ENCODE measurements around the gene ZNF771. TPM values are rescaled to one million over a fixed set of nuclear protein-coding genes. Genes with fewer than 3 reads are reported as not detected.

Gene ZNF771
- total and polyA plus RNA-seq, 2 donors (not counting 3 experiments of a cell fraction or from before 2014, with no cell fraction given): 11.7 to 16.8 TPM

DNA sequence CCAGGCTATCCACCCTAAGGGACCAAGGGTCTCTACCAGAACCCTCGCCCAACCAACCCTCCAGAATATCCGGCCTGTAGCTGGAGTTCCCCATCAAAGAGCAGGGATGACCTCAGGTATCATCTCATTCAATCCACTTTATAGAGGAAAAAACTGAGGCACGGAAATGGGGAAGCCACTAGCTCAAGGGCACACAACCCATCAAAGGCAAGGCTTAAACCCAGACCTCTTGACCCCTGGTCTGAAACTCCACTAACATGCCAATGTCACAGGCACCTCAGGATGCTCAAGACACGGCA lies 38.7 kb upstream of the ZNF771 start:
- dilution Hi-C loops (cut with MboI; ENCODE audit: extremely low pct_ligation_motif_present, low sequenced_read_pairs): no loop called here

More for the DNA sequence above, 38.7 kb upstream of the ZNF771 start:
- FAIRE-seq: peak; percentile 8
- H3K9ac ChIP-seq (replicated peaks; ENCODE audit: extremely low read depth, insufficient read depth, low read length): peak overlapping the region; percentile 53
- no peaks in the 10 kb centered on the region for H3K9me1 ChIP-seq (replicated peaks; ENCODE audit: control insufficient read depth, extremely low read depth, insufficient read depth, low read length)
- H3K27me3 ChIP-seq (ENCODE audit: control insufficient read depth in 2 of 2, insufficient read depth in 2 of 2, low read length in 2 of 2): no peaks in the 10 kb centered on the region
- peaks cover 6 to 10% of the 10 kb centered on the region in 2 experiments for H3K36me3 ChIP-seq (ENCODE audit: control insufficient read depth in 2 of 2, extremely low read depth in 1 of 2, insufficient read depth in 2 of 2, low read length in 2 of 2)
- H3K9me3 ChIP-seq (replicated peaks; ENCODE audit: control insufficient read depth, insufficient read depth, low read length): no peaks in the 10 kb centered on the region
- DNase-seq (ENCODE audit: low read depth, low spot score): no peak
- ChIA-PET CTCF (interaction anchor here (1.0 to 3.1 kb wide), 3 partner anchors 26 to 277 kb away, joined by 3 to 12 read pairs (median 6); partner anchors contain the start of genes TBX6 and ZNF48), POLR2A (interaction anchor here (0.8 kb wide), 1 partner anchor 27 kb away, joined by 3 read pairs; the partner anchor contains the start of gene ZNF48)
- H3K79me2 ChIP-seq (ENCODE audit: control insufficient read depth, insufficient read depth, low read length): peaks cover 58% of the 10 kb centered on the region
- BruUV-seq (replicated peaks): no TSS peak
- TF ChIP-seq POLR2AphosphoS5 (IDR thresholded peaks at IDR 0.05; ENCODE audit: insufficient read depth, low read depth, low read length) (no peak), GATA2 (IDR thresholded peaks at IDR 0.05; ENCODE audit: insufficient read depth, insufficient read length, low read depth, low read length) (no peak), POLR2A (IDR thresholded peaks at IDR 0.05; ENCODE audit: low read depth, low read length) (no peak), JUN (IDR thresholded peaks at IDR 0.05; ENCODE audit: borderline replicate concordance, insufficient read depth, insufficient read length, low read depth) (no peak), FOS (IDR thresholded peaks at IDR 0.05; ENCODE audit: borderline replicate concordance, insufficient read depth, low read length) (no peak), CTCF (IDR thresholded peaks at IDR 0.05; ENCODE audit: extremely low read depth in 1 of 2, insufficient read depth in 1 of 2, low read depth in 1 of 2, low read length in 2 of 2) (no peak), MYC (IDR thresholded peaks at IDR 0.05; ENCODE audit: low read depth, low read length) (no peak), EZH2 (IDR thresholded peaks at IDR 0.05; ENCODE audit: borderline replicate concordance, low read depth, low read length, severe bottlenecking) (no peak)
- TF ChIP-seq, protein P1, sequence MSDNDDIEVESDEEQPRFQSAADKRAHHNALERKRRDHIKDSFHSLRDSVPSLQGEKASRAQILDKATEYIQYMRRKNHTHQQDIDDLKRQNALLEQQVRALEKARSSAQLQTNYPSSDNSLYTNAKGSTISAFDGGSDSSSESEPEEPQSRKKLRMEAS (IDR thresholded peaks at IDR 0.05; ENCODE audit: insufficient read depth, insufficient read length): no peak
- H3K4me1 ChIP-seq (ENCODE audit: control insufficient read depth, extremely low read depth, insufficient read depth, low read length): peaks cover 24% of the 10 kb centered on the region
- H3K4me2 ChIP-seq (ENCODE audit: insufficient read depth, low read length): peak overlapping the region; percentile 88
- no peaks in the 10 kb centered on the region for H4K20me1 ChIP-seq (replicated peaks; ENCODE audit: control insufficient read depth, extremely low read depth, insufficient read depth, low read length)
- intact Hi-C loops (cut with micrococcal nuclease): no loop called here
- peak overlapping the region; percentile 49 to 83 (median 70) for H3K4me3 ChIP-seq (replicated peaks in 1 of 3; ENCODE audit: insufficient read depth in 1 of 3, low read depth in 1 of 3, low read length in 3 of 3)
- H2AFZ ChIP-seq (ENCODE audit: low read depth, low read length): no peak overlapping the region
- peak overlapping the region; percentile 42 for H3K27ac ChIP-seq (ENCODE audit: insufficient read depth, low read depth, low read length)

Data from endothelial cell of umbilical vein (primary cell).